HEK293T (cell line): ENCODE measurements around the gene C4orf46.
"Not testable (repeated sequence)": the region's sequence is repeated elsewhere in the genome, so short reads cannot be mapped to it uniquely, and the experiment has no call there.

Experiments used
- CTCF ChIA-PET: fragments of 350-600 bp; formaldehyde crosslinking; extraction: SDS; loops from one replicate; lab custom pipeline; 2021; ENCODE audit warnings: antibody characterized with exemption, inconsistent platforms; lab: Yijun Ruan, JAX
- POLR2A ChIA-PET: fragments of 350-600 bp; formaldehyde crosslinking; extraction: SDS; loops from one replicate; lab custom pipeline; 2020; ENCODE audit warnings: antibody characterized with exemption, inconsistent platforms; lab: Yijun Ruan, JAX
- DNase-seq: peaks from one replicate; pipeline ENCODE4 v3.0.0; 2012; ENCODE audit warnings: mixed read lengths; ENCODE audit errors: extremely low spot score
- ARNT ChIP-seq: fragments of 450-650 bp; IDR thresholded peaks from 2 replicates; pipeline ENCODE4 v1.6.1; 2017; ENCODE audit warnings: mild to moderate bottlenecking
- BHLHE40 ChIP-seq: fragments of 450-650 bp; IDR thresholded peaks from 2 replicates; pipeline ENCODE4 v1.6.1; 2016; ENCODE audit warnings: mild to moderate bottlenecking, moderate library complexity, borderline replicate concordance
- CTBP1 ChIP-seq: fragments of 450-650 bp; IDR thresholded peaks from 2 replicates; pipeline ENCODE4 v1.6.1; 2016; ENCODE audit warnings: borderline replicate concordance
- ELF4 ChIP-seq: fragments of 450-650 bp; IDR thresholded peaks from 2 replicates; pipeline ENCODE4 v1.6.1; 2017; ENCODE audit warnings: antibody characterized with exemption
- FOXA1 ChIP-seq: fragments of 450-650 bp; IDR thresholded peaks from 2 replicates; pipeline ENCODE4 v1.6.1; 2016; ENCODE audit warnings: mild to moderate bottlenecking
- FOXK2 ChIP-seq: fragments of 450-650 bp; IDR thresholded peaks from 2 replicates; pipeline ENCODE4 v1.6.1; 2016; ENCODE audit warnings: mild to moderate bottlenecking
- FOXM1 ChIP-seq: fragments of 450-650 bp; IDR thresholded peaks from 2 replicates; pipeline ENCODE4 v1.6.1; 2017; ENCODE audit warnings: mild to moderate bottlenecking, borderline replicate concordance
- HDGF ChIP-seq: fragments of 450-650 bp; IDR thresholded peaks from 2 replicates; pipeline ENCODE4 v1.6.1; 2017; ENCODE audit warnings: antibody characterized with exemption, borderline replicate concordance
- L3MBTL2 ChIP-seq: fragments of 450-650 bp; conservative IDR thresholded peaks from 2 replicates; pipeline ENCODE4 v1.6.1; 2016; ENCODE audit warnings: mild to moderate bottlenecking
- LEF1 ChIP-seq: fragments of 450-650 bp; IDR thresholded peaks from 2 replicates; pipeline ENCODE4 v1.6.1; 2017; ENCODE audit warnings: mild to moderate bottlenecking, borderline replicate concordance
- NFRKB ChIP-seq: fragments of 450-650 bp; IDR thresholded peaks from 2 replicates; pipeline ENCODE4 v1.6.1; 2016; ENCODE audit warnings: mild to moderate bottlenecking, moderate library complexity
- PKNOX1 ChIP-seq: fragments of 450-650 bp; IDR thresholded peaks from 2 replicates; pipeline ENCODE4 v1.6.1; 2016
- SP1 ChIP-seq: fragments of 450-650 bp; IDR thresholded peaks from 2 replicates; pipeline ENCODE4 v1.6.1; 2017
- SUZ12 ChIP-seq: fragments of 450-650 bp; IDR thresholded peaks from 2 replicates; pipeline ENCODE4 v1.6.1; 2016; ENCODE audit warnings: mild to moderate bottlenecking
- TARDBP ChIP-seq: fragments of 450-650 bp; IDR thresholded peaks from 2 replicates; pipeline ENCODE4 v1.6.1; 2016
- ZNF384 ChIP-seq: fragments of 450-650 bp; IDR thresholded peaks from 2 replicates; pipeline ENCODE4 v1.6.1; 2016

C4orf46 gene

GRCh38 chr4:158671665-158671914 lies at the start of gene C4orf46:
TSS of gene C4orf46 (minus strand) at chr4:158671887. CDS start at chr4:158671801, 86 bp downstream.
- CTCF ChIA-PET = no interaction called here

GRCh38 chr4:158715802-158716201 lies 44.1 kb upstream of the C4orf46 start:
- TF ChIP-seq ZNF384 = no peak
- no peak for TF ChIP-seq PKNOX1
- no peak for TF ChIP-seq FOXK2
- no peak for TF ChIP-seq CTBP1
- TF ChIP-seq LEF1 = no peak
- TF ChIP-seq SP1 = no peak
- ChIA-PET POLR2A (no interaction called here), CTCF (interaction anchor here (0.6 kb wide), 1 partner anchor 123 kb away, joined by 4 read pairs; no protein-coding TSS in a partner anchor)
- DNase-seq = no peak

More at GRCh38 chr4:158671665-158671914, at the start of gene C4orf46:
- TF ChIP-seq L3MBTL2 (no peak), PKNOX1 (no peak), FOXM1 (no peak), SUZ12 (no peak), FOXA1 (no peak), SP1 (no peak), TARDBP (no peak), CTBP1 (no peak), ELF4 (no peak), ARNT (no peak), LEF1 (no peak), BHLHE40 (no peak), HDGF (no peak), ZNF384 (no peak), NFRKB (no peak), FOXK2 (no peak)
- POLR2A ChIA-PET = interaction anchor here (0.9 to 1.2 kb wide), 2 partner anchors 11 to 98 kb away, joined by 3 to 4 read pairs; partner anchors contain the start of gene FNIP2
- DNase-seq = no peak

- ChIA-PET POLR2A (no interaction called here), CTCF (no interaction called here)
- TF ChIP-seq SP1 (no peak), SUZ12 (no peak)
- DNase-seq = no peak
These were observed 43.2 kb upstream of the C4orf46 start for GRCh38 chr4:158714937-158715336.

- DNase-seq, POLR2A ChIA-PET: not testable (repeated sequence)
These were observed 40.9 kb upstream of the C4orf46 start for GRCh38 chr4:158712622-158713021.

GRCh38 chr4:158710814-158711213 lies 39.1 kb upstream of the C4orf46 start:
- TF ChIP-seq HDGF = no peak
- TF ChIP-seq PKNOX1 = no peak
- no peak for TF ChIP-seq ELF4
- TF ChIP-seq NFRKB = no peak
- TF ChIP-seq LEF1 = no peak
- TF ChIP-seq ARNT = no peak
- TF ChIP-seq BHLHE40 = no peak
- no peak for TF ChIP-seq SP1
- TF ChIP-seq CTBP1 = no peak
- TF ChIP-seq SUZ12 = no peak
- ChIA-PET POLR2A (interaction anchor here (1.2 kb wide), 1 partner anchor 10 kb away, joined by 3 read pairs; no protein-coding TSS in a partner anchor), CTCF (interaction anchor here (0.7 to 1.4 kb wide), 5 partner anchors 10 to 498 kb away, joined by 3 to 4 read pairs (median 3); no protein-coding TSS in a partner anchor)
- no peak for DNase-seq

More at GRCh38 chr4:158712622-158713021, 40.9 kb upstream of the C4orf46 start:
- CTCF ChIA-PET = interaction anchor here (0.6 kb wide), 1 partner anchor 12 kb away, joined by 3 read pairs; no protein-coding TSS in a partner anchor

- POLR2A ChIA-PET = no interaction called here
- DNase-seq = no peak
- CTCF ChIA-PET = no interaction called here
- TF ChIP-seq SP1 = no peak
- no peak for TF ChIP-seq NFRKB
- TF ChIP-seq ZNF384 = no peak
- TF ChIP-seq BHLHE40 = no peak
- TF ChIP-seq FOXK2 = no peak
- TF ChIP-seq FOXA1 = no peak
- no peak for TF ChIP-seq HDGF
- no peak for TF ChIP-seq FOXM1
- TF ChIP-seq ARNT = no peak
- no peak for TF ChIP-seq PKNOX1
- TF ChIP-seq ELF4 = no peak
- no peak for TF ChIP-seq SUZ12
These were observed 32.6 kb upstream of the C4orf46 start for GRCh38 chr4:158704274-158704673.

DNA sequence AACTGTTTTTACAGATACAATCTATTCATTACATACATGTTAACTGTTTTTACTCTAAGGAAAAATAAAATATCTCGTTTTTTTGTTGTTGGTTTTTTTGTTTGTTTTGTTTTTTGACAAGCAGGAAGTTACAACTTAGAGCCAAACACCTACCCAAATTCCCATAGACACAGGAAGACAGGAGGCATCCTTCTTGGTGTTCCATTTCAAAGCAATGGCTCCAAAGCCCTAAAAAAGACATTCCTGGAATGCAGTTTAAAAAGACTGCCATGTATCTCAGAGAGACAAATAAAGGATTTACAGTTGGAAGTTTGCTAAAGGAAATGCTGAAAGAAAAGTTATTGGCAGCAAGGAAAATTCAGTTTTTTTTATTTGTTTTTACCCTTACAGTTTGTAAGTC lies 17.1 kb upstream of the C4orf46 start:
- no peak for TF ChIP-seq FOXM1
- no peak for TF ChIP-seq HDGF
- POLR2A ChIA-PET = no interaction called here
- no peak for DNase-seq
- CTCF ChIA-PET = no interaction called here
